Measurements from ENCODE around the gene CCDC6.
"Not testable (repeated sequence)": the region's sequence is repeated elsewhere in the genome, so short reads cannot be mapped to it uniquely, and the experiment has no call there.

CCDC6 gene

DNA sequence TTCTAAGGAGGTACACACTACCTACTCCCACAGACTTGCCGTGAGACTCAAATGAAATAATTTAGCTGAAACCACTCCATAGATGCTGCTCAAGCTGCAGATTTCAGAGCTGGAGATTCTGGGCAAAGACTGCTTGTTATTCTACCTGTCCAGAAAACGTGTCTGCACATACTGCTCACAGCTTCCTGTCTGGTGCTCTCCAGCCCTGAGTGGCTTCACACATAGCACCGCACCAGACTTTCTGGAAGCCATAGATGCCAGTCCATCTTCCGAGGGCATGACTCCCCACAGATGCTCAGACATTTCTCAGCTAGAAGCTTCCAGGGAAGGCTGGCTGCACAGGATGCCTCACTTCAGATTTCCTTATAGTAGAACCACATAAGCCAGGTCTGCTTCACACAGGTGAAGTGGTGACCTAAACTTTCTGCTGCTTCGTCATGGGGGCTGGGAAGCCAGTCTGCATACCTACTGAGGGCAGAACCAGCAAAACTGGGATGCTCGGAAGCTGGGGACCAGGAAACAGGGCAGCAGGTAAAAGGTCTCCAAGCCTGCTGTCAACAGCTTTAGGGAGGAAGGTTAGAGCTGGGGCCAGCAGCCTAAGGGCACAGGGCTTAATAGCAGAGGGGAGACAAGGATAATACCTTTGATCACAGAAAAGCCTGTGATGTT is 18.2 kb downstream of the CCDC6 start:
- no peak for DNase-seq
- intact Hi-C loops (cut with DNase I): no loop called here

DNA sequence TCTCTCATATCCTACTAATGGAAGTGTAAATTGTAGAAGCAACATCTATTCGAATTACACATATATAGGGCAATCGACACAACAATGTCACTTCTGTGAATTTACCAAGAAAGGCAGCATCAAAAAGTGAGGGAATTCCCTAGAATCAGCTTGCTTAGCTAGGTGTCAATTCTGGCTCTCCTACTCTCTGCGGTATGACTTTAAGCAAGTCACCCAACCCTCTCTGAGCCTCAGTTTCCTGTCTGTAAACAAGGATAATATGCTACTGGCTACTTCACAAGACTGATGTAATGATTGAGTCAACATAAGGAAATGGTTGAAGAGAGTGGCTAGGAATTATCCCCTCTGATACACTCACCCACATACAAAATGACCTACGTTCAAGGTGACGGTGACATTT is 19.4 kb downstream of the CCDC6 start:
- DNase-seq: no peak
- intact Hi-C loops (cut with DNase I): no loop called here

DNA sequence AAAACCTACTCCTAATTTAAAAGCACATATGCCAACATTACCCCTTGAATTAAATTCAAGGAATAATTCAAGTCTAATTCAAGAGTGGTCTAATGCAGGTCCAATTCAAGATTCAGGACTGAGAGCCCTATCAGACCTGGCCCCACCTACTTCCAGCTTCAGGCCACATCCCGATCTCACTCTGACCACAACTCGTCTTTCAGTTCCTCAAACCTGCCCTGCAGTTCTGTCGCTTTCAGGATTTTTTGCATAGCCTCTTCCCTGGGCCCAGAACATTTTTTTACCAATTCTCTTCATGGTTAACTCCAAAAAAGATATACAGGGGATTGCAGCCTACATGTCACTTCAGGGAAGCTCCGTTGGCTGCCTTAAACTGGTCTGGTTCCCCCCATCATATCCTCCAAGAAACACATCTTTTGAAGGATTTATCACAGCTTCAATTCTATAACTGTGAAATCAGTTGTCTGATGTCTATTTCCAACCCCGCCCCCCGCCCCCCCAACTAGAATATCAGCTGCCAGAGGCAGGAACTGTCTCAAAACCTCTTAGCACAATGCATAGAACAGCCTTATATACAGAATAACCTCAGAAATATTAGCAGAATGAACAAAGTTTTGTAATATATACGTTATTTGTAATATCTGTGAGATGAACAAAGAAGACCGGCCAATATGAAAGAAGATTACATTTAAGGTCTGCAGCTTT is 20.8 kb downstream of the CCDC6 start:
- DNase-seq: no peak
- intact Hi-C loops (cut with DNase I): no loop called here

DNA sequence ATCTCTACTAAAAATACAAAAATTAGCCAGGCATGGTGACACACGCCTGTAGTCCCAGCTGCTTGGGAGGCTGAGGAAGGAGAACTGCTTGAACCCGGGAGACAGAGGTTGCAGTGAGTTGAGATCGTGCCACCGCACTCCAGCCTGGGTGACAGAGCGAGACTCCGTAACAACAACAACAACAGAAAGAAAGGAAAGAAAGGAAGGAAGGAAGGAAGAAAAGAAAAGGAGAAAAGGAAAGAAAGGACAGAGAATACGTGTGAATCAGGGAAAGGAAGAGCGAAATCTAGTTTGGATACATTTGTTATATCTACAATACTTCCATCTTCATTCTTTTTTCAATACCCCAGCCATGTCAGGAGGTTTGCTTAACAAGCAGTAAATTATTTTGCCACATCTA is 21.5 kb downstream of the CCDC6 start:
- intact Hi-C loops (cut with DNase I); DNase-seq: not testable (repeated sequence)

DNA sequence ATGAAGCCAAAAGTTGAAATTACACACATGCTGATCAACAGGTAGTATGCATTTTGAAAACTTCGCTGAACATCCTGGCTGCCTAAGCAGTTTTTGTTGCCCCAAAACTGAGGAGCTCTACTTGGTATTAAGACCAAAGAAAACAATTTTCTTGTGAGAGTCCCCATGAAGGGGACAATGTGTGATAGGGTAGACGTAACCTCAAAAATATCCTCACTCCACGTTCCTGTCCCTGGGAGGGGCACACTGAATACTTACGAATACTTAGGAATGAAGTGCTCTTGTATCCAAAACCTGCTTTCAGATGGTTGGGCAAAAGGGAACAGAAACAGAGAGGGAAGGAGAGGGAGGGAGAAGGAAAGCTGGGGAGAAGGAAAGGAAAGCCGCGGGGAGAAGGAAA is 24.7 kb downstream of the CCDC6 start:
- DNase-seq: no peak
- intact Hi-C loops (cut with DNase I): no loop called here

DNA sequence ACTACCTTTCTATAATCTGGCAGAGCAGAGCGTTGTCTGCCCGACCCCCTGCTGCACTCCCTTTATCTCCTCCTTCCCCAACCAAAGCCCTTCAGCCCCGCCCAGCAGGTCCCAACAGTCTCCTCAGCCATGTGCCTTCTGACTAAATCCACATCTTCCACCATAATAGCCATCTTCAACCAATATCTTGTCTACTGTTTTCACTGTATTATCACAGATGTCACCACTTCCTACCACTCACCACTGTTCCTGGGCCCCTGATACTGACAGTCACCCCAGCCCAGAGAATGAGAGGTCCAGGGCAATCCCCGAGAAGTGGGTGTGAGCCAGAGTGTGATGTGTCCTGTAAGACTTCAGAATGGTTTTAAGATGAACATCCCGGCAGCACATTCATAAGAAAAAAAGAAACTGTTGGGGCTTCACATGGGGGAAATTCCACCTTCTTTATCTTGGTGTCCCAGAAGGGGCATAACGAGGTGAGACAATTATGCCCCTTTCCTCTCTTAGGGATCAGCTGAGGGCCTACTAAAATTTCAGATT is 25.3 kb downstream of the CCDC6 start:
- intact Hi-C loops (cut with DNase I): no loop called here
- DNase-seq: no peak

DNA sequence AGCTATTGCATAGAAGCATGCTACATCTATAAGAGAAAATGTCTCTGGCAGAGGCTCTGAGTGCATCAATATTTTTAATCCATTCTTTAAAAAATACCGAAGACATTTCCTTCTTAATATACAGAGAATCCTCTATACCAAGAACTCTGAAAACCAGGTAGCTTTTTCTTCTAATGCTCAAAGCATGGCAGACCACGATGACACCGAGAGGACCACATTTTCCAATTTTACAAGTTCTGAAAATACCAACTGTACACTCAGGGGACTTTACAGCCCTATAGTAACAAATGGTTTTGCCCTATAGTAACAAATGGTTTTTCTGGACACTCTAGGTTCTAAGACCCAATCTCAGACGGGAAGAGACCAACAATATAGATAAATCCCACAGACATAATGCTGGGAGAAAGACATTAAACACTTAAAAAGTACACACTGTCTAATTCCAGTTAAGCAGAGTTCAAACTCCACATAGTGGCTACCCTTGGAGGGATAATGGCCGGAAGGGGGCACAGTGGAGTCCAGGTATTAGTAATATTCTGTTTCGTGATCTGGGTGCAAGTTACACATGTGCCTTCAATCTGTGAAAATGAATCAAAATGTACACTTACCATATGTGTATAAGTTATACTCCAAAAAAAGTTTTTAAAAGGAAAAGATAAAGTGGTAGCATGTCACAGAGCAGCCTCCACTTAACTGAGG is 26.2 kb downstream of the CCDC6 start:
- DNase-seq: no peak
- intact Hi-C loops (cut with DNase I): no loop called here

DNA sequence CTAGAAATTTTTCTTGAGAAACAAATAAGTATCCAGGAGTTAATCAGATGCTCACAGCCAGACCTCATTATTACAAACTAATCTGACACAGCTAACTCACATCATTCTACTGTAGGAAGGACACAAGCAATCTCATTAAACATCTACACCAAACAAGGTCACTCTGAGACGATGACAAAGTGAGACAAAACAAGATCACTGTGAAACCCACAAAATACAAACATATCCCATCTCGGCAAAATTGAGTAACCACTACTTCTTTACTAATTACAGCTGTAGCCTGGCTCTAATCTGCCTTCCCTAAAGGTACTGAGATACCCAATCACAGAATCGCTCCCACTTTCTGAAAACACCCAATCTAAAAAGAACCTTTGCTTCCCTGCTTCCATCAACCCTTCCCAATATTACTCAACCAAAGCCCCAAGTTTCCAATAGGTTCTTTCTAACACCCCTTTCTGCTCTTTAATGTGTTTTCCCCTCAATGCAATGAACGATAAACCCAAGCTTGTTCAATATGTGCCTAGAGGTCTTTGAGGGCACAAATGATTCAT is 26.9 kb downstream of the CCDC6 start:
- intact Hi-C loops (cut with DNase I): no loop called here
- DNase-seq: no peak

DNA sequence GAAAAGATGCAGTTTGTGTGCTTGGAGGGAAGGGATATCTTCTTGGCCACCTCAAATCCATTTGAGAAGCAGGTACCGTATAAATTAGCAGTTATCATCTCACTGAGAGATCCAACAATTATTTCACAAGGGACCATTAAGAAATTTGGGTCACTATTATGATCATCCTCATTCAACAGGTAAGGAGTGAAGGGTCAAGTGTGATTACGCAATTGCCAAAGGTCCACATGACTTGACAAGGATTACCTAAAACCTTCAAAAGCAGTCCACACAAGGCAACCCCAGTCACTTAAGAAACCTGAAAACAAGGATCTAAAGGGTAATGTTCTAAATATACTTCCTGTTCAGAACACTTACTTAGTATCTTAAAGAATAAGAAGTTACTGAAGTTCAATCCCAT is 27.4 kb downstream of the CCDC6 start:
- no peak for DNase-seq
- intact Hi-C loops (cut with DNase I): no loop called here

DNA sequence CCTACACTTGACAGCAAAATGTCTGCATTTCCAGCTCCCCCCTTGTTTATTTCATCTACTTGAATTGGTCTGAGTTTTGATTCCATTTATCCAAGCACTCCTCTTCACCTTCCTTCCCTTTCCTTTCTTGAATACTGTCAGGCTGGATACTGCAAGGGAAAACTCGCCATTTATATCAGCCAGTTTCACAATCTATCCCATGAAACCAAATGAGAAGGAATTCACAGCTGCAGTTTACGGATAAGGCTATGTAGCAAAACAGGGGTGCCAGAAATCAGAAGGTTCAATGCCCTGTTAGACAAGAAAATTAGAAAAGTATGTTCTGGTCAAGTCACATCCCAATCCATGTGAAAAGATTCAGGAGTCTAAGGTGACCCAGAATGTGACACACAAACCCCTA is 28.1 kb downstream of the CCDC6 start:
- intact Hi-C loops (cut with DNase I): no loop called here
- no peak for DNase-seq

DNA sequence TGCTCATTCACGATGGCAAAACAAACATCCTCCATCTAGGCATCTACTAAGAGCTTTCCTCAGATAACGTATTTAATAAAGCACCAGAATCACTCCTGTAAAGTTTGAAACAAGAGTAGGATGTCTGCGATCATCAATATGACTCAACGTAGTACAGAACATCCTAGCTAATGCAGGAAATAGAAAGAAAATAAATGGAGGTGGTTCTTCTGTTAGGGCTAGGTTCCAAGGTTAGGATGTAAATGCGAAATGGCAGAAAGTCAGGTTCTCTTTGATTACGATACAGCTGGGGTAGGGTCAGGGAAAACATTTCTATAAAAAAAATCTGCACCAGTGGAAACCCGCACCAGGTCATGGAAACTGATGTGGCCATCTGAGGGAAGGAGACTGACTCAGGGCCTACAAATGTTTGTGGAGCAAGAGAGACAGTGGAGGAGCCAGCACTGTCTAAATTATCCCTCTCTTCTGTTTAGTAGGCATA is 29.1 kb downstream of the CCDC6 start:
- intact Hi-C loops (cut with DNase I): no loop called here
- no peak for DNase-seq

DNA sequence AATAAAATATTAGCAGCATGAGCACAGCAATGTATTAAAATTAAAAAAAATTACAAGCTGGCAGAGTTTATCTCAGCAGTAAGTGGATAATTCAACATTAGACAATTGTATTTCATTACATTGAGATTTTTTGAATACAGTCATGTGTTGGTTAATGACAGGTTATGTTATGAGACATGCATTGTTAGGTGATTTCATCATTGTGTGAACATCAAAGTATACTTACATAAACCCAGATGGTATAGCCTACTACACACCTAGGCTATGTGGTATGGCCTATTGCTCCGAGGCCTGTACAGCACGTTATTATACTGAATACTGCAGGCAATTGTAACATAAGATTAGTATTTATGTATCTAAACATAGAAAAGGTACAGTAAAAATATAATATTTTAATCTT is 29.7 kb downstream of the CCDC6 start:
- no peak for DNase-seq
- intact Hi-C loops (cut with DNase I): no loop called here

DNA sequence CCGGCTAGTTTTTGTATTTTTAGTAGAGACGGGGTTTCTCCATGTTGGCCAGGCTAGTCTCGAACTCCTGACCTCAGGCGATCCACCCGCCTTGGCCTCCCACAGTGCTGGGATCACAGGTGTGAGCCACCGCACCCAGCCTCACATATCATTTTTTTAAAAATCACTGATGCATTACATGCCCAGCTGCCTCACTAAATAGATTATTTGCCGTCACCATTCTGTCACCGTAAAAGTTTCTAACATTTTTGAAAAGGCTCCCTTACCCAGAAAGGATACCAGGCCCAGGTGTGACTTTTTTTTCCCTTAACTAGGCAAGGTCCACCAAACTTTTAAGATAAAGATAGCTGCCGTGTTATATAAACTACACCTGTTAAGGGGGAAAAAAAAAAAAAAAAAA is 30.1 kb downstream of the CCDC6 start:
- intact Hi-C loops (cut with DNase I); DNase-seq: not testable (repeated sequence)

DNA sequence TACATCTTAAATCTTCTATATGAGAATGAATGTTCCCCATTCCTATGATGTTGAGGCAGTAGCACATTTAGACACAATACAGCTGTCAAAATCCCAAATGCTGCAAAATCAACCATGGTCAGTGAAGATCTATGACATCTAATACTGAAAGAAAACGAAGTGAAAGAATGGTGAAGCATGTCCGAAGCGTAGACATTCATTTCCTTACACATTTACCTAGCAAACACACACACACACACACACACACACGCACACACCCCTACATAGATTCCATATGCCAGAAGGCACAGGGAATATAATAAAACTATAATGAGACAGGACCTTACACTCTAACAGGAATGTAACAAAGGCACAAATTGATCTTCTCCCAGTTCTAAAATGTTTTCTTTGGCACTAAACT is 32.5 kb downstream of the CCDC6 start:
- intact Hi-C loops (cut with DNase I): no loop called here
- DNase-seq: no peak

DNA sequence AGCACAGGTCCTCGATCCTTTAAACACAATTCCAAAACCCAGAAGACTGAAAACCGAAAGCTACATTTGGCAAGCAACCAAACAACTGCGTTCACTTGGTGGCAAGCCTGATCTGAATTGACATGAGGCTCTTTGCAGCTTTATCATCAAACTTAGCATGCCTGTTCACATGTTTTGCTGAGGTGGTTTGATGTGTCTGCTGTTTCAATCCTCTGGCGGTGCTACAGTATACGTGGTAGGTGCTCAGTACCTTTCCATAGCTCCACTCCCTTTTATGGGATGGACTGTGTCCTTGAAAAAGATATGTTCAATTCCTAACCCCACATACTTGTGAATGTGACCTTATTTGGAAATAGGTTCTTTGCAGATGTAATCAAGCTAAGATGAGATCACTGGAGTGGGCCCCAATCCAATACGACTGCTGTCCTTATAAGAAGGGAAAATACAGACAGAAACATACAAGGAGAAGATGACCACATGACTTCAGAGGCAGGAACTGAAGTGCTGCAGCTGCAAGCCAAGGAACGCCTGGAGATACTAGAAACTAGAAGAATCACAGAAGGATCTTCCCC is 33.4 kb downstream of the CCDC6 start:
- DNase-seq: no peak

DNA sequence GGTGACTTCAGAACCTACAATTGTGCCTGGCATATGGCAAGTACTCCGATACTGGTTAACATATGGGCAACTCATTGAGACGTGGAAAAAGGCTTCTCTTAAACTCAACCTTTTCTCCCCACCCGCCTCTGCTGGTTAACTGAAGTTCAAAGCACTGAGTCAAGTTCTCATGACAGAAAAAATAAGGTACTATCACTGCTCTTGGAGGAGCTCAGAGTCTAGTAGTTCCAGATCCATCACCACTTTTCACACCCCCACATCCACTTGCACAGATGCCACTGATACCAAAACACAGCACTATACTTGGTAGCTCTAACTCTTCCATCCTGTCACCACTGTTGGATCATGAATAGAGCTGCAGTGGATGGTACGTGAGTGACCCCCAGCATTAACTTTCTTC is 36.2 kb downstream of the CCDC6 start:
- intact Hi-C loops (cut with DNase I): no loop called here

More for the DNA sequence above, 33.4 kb downstream of the CCDC6 start:
- intact Hi-C loops (cut with DNase I): no loop called here

DNA sequence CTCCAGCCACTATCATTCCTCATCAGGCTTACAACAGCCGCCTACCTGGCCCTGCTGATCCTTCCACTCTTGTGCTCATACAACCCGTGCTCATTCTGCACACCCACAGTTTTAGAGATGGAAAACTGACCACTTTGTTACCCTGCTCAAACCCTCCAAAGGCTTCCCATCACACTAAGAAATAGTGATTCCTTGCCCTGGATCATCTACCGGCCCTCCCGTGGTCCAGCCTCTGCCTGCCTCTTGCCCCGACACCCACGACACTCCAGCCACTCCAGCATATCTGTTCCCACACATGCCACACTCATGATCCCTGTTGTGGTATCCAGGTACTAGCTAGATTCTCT is 36.8 kb downstream of the CCDC6 start:
- no peak for DNase-seq
- intact Hi-C loops (cut with DNase I): no loop called here

More for the DNA sequence above, 36.2 kb downstream of the CCDC6 start:
- DNase-seq: no peak

DNA sequence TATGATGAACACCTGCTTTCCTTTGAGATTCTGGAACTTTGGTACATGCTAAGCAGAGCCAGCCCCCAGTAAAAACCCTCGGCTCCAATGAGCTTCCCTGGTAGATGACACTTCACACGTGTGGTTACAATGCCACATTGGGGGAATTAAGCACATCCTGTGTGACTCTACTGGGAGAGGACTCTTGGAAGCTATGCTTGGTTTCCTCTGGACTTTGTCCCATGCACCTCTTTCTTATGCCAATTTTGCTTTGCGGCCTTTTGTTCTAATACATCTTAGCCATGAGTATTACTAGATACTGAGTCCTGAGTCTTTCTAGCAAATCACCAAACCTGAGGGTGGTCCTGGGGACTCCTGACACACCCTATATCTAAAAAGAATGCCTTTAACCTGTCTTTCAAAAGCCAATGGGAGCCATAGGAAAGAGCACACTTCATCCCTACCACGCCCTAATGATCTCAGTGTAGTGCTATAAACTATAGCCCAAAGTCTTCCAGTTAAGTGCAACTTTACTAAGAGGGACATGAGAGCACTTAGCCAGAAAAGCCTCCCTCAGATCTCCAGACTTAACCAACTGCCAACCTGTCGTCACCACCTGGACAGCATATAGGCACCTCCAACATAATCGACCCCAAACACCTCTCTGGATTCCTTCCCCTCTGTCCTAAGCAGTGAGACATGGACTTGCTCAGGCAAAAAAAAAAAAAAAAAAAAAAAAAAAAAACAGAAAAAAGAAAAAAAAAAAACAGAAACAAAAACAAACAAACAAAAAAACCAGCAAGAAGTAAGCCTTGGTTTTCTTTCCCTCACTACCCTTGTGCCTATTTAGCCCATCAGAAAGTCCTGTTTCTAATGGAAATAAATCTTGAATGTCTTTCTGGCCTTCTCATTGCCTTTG is 37.4 kb downstream of the CCDC6 start:
- DNase-seq: no peak
- intact Hi-C loops (cut with DNase I): no loop called here

DNA sequence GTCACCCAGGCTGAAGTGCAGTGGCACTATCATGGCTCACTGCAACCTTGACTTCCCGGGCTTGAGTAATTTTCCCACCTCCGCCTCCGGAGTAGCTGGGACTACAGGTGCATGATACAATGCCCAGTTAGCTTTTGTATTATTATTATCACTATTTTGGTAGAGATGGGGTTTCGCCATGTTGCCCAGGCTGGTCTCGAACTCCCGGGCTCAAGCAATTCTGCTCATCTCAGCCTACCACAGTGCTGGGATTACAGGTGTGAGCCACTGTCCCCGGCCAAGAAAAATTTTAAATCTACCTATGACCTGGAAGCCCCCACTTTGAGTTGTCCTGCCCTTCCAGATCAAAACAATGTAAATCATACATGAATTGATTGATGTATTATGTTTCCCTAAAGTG is 38.8 kb downstream of the CCDC6 start:
- no peak for DNase-seq
- intact Hi-C loops (cut with DNase I): no loop called here

DNA sequence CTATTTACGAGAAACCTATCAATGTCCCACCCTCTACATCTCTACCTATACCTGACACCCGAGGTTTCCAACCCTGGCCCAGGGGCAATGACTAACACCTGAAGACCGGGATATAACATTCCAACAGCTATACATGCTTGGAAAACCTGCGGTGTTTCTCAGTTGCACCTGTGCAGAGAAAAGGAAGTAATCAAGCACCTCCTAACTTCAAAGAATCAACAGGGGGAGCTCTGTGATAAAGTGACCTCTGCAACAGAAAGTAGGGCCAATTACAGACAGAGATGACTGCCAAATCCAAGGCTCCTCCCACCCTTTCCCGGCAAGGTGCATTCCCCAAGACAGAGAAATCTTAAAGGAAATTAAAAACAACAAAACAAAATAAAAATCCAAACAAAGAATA is 41.3 kb downstream of the CCDC6 start:
- no peak for DNase-seq
- intact Hi-C loops (cut with DNase I): no loop called here

All from posterior cingulate gyrus (tissue), 11 donors.